Transverse colon (tissue), 4 donors: ENCODE data around the gene ANKRD12.

Experiments
- CTCF ChIP-seq, 5 experiments: fragments of 200-600 bp in 3 of 5; fragments of 450-650 bp in 2 of 5; sonication (generic) in 3 of 5; IDR thresholded peaks; 1 replicate in 2 of 5; 2 replicates in 3 of 5; pipeline ENCODE4 v1.5.1; 2016 to 2017; ENCODE audit warnings: antibody characterized with exemption in 5 of 5, inconsistent platforms in 3 of 5, mild to moderate bottlenecking in 2 of 5, moderate library complexity in 1 of 5
- EP300 ChIP-seq: sonication (generic); formaldehyde crosslinking; IDR thresholded peaks from one replicate; pipeline ENCODE4 v1.6.1; 2017; ENCODE audit warnings: antibody characterized with exemption, low read depth
- POLR2AphosphoS5 ChIP-seq, 3 donors: sonication (generic); formaldehyde crosslinking; IDR thresholded peaks; one replicate each; pipeline ENCODE4 v1.6.1; 2016; ENCODE audit warnings: antibody characterized with exemption in 3 of 3

- no peak for TF ChIP-seq CTCF (IDR thresholded peaks at IDR 0.05)
- TF ChIP-seq POLR2AphosphoS5 (IDR thresholded peaks at IDR 0.05), result no peak
- TF ChIP-seq EP300, result no peak
These were observed 153.6 kb downstream of the ANKRD12 start for GRCh38 chr18:9290156-9290555.
